ENCODE data around the gene CHD9.

DNA sequence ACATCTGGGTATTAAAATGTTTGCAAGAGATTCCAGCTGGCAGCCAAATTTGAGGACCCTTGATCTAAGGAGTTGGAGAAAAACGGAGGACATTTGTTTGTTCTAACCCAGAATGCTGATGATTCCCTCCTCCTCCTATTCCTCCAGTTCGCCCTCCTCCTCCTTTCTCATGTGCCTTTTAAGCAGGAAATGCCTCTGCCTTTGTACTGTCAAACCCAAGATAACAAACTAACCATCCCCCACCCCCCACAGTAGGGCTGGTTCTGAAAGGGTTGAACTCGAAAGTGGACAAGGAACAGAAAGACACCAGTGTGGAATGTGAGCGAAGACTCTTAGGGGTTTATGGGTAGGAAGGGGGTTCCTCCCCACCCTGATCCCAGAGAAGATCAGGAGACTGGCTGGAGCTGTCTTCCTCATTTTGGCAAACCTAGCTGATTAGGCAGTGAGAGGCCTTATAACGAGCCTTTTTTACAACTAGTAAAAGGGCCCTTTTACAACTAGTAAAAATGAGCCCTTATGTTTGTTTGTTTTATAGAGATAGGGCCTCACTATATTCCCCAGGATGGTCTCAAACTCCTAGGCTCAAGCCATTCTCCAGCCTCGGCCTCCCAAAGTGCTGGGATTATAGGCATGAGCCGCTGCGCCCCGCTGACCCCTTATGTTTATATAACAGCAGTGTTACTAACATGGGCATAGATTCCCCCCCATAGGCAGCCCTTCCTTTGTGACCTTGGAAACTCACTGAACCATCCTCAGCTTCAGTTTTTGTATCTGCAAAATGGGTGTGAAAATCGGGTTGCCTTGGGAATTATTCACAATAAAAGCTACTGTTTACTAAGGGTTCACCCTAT lies 975 bp downstream of the CHD9 start:
- TF ChIP-seq, protein P1, sequence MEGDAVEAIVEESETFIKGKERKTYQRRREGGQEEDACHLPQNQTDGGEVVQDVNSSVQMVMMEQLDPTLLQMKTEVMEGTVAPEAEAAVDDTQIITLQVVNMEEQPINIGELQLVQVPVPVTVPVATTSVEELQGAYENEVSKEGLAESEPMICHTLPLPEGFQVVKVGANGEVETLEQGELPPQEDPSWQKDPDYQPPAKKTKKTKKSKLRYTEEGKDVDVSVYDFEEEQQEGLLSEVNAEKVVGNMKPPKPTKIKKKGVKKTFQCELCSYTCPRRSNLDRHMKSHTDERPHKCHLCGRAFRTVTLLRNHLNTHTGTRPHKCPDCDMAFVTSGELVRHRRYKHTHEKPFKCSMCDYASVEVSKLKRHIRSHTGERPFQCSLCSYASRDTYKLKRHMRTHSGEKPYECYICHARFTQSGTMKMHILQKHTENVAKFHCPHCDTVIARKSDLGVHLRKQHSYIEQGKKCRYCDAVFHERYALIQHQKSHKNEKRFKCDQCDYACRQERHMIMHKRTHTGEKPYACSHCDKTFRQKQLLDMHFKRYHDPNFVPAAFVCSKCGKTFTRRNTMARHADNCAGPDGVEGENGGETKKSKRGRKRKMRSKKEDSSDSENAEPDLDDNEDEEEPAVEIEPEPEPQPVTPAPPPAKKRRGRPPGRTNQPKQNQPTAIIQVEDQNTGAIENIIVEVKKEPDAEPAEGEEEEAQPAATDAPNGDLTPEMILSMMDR (IDR thresholded peaks at IDR 0.05), result no peak
- TF ChIP-seq POLR2AphosphoS5 (IDR thresholded peaks at IDR 0.05; ENCODE audit: low read depth, low read length), result no peak
- TF ChIP-seq, protein P2, sequence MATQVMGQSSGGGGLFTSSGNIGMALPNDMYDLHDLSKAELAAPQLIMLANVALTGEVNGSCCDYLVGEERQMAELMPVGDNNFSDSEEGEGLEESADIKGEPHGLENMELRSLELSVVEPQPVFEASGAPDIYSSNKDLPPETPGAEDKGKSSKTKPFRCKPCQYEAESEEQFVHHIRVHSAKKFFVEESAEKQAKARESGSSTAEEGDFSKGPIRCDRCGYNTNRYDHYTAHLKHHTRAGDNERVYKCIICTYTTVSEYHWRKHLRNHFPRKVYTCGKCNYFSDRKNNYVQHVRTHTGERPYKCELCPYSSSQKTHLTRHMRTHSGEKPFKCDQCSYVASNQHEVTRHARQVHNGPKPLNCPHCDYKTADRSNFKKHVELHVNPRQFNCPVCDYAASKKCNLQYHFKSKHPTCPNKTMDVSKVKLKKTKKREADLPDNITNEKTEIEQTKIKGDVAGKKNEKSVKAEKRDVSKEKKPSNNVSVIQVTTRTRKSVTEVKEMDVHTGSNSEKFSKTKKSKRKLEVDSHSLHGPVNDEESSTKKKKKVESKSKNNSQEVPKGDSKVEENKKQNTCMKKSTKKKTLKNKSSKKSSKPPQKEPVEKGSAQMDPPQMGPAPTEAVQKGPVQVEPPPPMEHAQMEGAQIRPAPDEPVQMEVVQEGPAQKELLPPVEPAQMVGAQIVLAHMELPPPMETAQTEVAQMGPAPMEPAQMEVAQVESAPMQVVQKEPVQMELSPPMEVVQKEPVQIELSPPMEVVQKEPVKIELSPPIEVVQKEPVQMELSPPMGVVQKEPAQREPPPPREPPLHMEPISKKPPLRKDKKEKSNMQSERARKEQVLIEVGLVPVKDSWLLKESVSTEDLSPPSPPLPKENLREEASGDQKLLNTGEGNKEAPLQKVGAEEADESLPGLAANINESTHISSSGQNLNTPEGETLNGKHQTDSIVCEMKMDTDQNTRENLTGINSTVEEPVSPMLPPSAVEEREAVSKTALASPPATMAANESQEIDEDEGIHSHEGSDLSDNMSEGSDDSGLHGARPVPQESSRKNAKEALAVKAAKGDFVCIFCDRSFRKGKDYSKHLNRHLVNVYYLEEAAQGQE (IDR thresholded peaks at IDR 0.05; ENCODE audit: insufficient read depth in 1 of 2, low read depth in 2 of 2, low read length in 1 of 2), result no peak
